B cell (primary cell): ENCODE data around the gene SOX3.

ENCODE experiments used
- EZH2 ChIP-seq: IDR thresholded peaks from 2 replicates; pipeline ENCODE4 v1.6.1; 2012; ENCODE audit warnings: borderline replicate concordance, low read depth, mild to moderate bottlenecking, moderate library complexity, low read length; ENCODE audit not compliant: insufficient read depth, poor library complexity, severe bottlenecking
- TF ChIP-seq, protein P1 (sequence below): fragments of 200-600 bp; IDR thresholded peaks from one replicate; pipeline ENCODE4 v1.8.0; 2022; ENCODE audit warnings: antibody characterized with exemption, mild to moderate bottlenecking

DNA sequence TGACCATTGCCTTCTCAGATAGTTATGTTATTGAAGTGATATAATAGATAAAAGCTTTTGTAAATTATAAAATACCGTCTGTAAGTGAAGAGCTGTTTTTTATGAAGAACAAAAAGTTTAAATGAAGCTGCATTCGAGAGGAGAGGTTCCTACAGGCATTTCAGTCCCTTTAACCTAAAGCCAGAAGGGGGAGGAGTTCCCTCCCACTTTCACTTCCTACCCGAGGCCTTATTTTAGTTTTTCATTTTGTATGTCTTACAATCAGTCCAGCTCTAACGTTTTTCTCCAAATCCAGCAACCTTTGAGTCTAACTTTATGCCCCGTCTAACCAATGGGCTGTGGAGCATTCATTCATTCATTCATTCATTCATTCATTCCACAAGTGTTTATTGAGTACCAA, 16.5 kb upstream of the SOX3 start:
- TF ChIP-seq, protein P1, sequence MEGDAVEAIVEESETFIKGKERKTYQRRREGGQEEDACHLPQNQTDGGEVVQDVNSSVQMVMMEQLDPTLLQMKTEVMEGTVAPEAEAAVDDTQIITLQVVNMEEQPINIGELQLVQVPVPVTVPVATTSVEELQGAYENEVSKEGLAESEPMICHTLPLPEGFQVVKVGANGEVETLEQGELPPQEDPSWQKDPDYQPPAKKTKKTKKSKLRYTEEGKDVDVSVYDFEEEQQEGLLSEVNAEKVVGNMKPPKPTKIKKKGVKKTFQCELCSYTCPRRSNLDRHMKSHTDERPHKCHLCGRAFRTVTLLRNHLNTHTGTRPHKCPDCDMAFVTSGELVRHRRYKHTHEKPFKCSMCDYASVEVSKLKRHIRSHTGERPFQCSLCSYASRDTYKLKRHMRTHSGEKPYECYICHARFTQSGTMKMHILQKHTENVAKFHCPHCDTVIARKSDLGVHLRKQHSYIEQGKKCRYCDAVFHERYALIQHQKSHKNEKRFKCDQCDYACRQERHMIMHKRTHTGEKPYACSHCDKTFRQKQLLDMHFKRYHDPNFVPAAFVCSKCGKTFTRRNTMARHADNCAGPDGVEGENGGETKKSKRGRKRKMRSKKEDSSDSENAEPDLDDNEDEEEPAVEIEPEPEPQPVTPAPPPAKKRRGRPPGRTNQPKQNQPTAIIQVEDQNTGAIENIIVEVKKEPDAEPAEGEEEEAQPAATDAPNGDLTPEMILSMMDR = no peak
- TF ChIP-seq EZH2 = no peak
